LNCAP (cell line): Measurements from ENCODE around the gene ADCY3.

Experiments
- CTCF ChIP-seq: fragments of 450-650 bp; IDR thresholded peaks from 2 replicates; pipeline ENCODE4 v1.5.1; 2017; ENCODE audit warnings: mild to moderate bottlenecking

ADCY3 gene

GRCh38 chr2:24844023-24844685 is 75.9 kb downstream of the ADCY3 start:
- no peak for TF ChIP-seq CTCF

DNA sequence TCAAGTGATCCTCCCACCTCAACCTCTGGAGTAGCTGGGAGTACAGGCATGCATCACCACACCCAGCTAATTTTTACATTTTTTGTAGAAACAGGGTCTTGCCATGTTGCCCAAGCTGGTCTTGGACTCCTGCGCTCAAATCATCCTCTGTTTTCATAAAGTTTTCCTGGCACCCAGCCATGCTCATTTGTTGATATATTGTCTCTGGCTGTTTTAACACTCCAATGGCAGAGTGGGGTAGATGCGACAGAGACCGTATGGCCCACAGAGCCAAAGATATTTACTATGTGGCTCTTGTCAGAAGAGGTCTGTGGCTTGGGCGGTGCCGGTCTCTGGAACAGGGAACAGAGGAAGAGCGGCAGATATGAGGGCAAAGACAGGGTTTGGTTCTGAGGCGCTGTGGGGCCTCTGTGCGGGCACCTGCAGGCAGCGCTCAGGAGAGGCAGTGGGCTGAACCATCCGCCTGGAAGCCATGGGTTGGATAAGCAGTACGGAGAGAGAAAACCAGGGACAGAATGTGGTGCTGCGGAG is 76.6 kb downstream of the ADCY3 start:
- TF ChIP-seq CTCF: no peak

- TF ChIP-seq CTCF: no peak
These were observed 77.7 kb downstream of the ADCY3 start for GRCh38 chr2:24842081-24843050.

DNA sequence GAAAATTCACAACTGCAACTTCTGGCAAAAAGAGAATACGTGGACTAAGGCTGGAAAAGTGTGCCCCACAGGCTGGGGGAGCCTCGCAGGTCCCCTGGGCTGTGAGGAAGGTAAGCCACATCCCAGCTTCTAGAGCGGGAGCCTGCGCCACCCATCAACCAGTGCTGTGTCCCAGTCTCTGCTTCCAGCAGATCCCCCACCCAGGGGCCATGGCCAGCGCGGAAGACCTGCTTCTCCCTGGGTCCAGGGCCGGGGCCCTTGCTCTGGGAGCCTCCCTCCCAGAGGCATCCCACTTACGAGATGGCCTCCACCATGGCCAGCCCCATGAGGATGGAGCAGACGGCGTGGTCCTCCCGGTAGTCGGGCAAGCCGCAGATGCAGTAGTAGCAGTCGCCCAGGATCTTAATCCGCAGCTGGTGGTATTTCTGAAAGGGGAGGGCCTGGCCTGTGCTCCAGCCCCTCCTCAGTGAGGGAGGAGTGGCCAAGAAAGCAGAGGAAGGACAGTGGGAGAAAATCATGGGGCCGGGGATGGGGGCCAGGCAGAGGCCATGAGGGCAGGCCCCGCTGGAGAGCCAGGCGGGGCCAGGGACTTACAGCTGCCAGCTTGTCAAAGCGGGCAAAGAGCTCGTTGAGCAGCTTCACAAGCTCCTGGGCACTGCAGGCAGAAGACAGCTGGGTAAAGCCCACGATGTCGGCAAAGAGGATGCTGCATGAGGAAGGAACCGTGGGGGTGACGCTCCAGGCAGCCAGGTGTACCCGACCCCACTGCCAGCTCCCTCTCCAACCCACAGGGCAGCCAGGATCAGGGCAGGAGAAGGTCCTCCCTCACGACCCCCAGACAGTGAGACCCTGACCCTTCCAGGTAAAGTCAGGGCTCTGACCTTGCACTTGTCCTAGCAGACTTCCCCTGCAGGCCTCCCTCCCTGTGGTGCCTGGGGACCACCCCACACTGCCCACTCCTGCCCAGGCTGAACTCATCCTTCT is 78.8 kb downstream of the ADCY3 start:
- TF ChIP-seq CTCF: no peak

GRCh38 chr2:24840164-24840869 is 79.7 kb downstream of the ADCY3 start:
- no peak for TF ChIP-seq CTCF

GRCh38 chr2:24839729-24840128 is 80.3 kb downstream of the ADCY3 start:
- no peak for TF ChIP-seq CTCF
